Measurements from ENCODE around the gene SART1. TPM values are rescaled to one million over a fixed set of nuclear protein-coding genes. Genes with fewer than 3 reads are reported as not detected.
"Not testable (repeated sequence)": the region's sequence is repeated elsewhere in the genome, so short reads cannot be mapped to it uniquely, and the experiment has no call there.

SART1 gene
- total RNA-seq, 3 donors from 2014 or later, result 55.2 to 68.5 (median 55.9) TPM

GRCh38 chr11:65947133-65947532, 14.4 kb upstream of the SART1 start:
- no peaks in the 10 kb centered on the region for H3K4me1 ChIP-seq
- H3K27me3 ChIP-seq, result peaks cover 0 to 5% of the 10 kb centered on the region in 2 donors
- no peaks in the 10 kb centered on the region for H3K9me3 ChIP-seq
- H3K36me3 ChIP-seq, result no peaks in the 10 kb centered on the region
- H3K4me3 ChIP-seq, result no peak overlapping the region
- no peak for TF ChIP-seq CTCF (IDR thresholded peaks at IDR 0.05)
- TF ChIP-seq POLR2A (IDR thresholded peaks at IDR 0.05), result no peak
- no peak for TF ChIP-seq POLR2AphosphoS5 (IDR thresholded peaks at IDR 0.05)
- DNase-seq (ENCODE audit: low spot score in 2 of 2), result no peak
- intact Hi-C loops (cut with DNase I; ENCODE audit: low total_unique reads), result no loop called here
- no peak overlapping the region for H3K27ac ChIP-seq

- no peak for DNase-seq (ENCODE audit: low spot score in 2 of 2)
Observed at GRCh38 chr11:65947603-65948125, 13.9 kb upstream of the SART1 start.

DNA sequence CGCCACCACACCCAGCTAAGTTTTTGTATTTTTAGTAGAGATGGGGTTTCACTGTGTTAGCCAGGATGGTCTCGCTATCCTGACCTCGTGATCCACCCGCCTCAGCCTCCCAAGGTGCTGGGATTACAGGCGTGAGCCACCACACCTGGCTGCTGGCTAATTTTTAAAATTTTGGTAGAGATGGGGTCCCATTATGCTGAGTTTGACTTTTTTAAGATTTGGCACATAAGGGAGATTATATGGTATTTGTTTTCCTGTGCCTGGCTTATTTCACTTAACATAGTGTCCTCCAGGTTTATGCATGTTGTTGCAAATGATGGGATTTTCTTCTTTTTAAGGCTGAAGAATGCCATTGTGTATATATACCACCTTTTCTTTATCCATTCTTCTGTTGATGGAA, 10.8 kb upstream of the SART1 start:
- H3K36me3 ChIP-seq; H3K27ac ChIP-seq; H3K4me1 ChIP-seq; H3K9me3 ChIP-seq; DNase-seq (ENCODE audit: low spot score in 2 of 2); H3K4me3 ChIP-seq; intact Hi-C loops (cut with DNase I; ENCODE audit: low total_unique reads): not testable (repeated sequence)
- peaks cover 4 to 15% of the 10 kb centered on the region in 2 donors for H3K27me3 ChIP-seq

More at GRCh38 chr11:65947603-65948125, 13.9 kb upstream of the SART1 start:
- intact Hi-C loops (cut with DNase I; ENCODE audit: low total_unique reads), result no loop called here
- Histone ChIP-seq H3K27ac (no peak overlapping the region), H3K4me3 (no peak overlapping the region), H3K27me3 (peaks cover 0 to 5% of the 10 kb centered on the region in 2 donors), H3K4me1 (no peaks in the 10 kb centered on the region), H3K9me3 (no peaks in the 10 kb centered on the region), H3K36me3 (no peaks in the 10 kb centered on the region)
- no peak for TF ChIP-seq POLR2A (IDR thresholded peaks at IDR 0.05)
- no peak for TF ChIP-seq POLR2AphosphoS5 (IDR thresholded peaks at IDR 0.05)
- TF ChIP-seq CTCF (IDR thresholded peaks at IDR 0.05), result no peak

- H3K9me3 ChIP-seq; H3K36me3 ChIP-seq; H3K27ac ChIP-seq; H3K4me3 ChIP-seq; DNase-seq (ENCODE audit: low spot score in 2 of 2); H3K4me1 ChIP-seq; intact Hi-C loops (cut with DNase I; ENCODE audit: low total_unique reads): not testable (repeated sequence)
- peaks cover 4 to 17% of the 10 kb centered on the region in 2 donors for H3K27me3 ChIP-seq
Observed at GRCh38 chr11:65951641-65952040, 9.9 kb upstream of the SART1 start.

- Histone ChIP-seq H3K27ac (no peak overlapping the region), H3K9me3 (no peaks in the 10 kb centered on the region), H3K36me3 (no peaks in the 10 kb centered on the region), H3K4me1 (no peaks in the 10 kb centered on the region), H3K4me3 (no peak overlapping the region), H3K27me3 (peaks cover 4 to 17% of the 10 kb centered on the region in 2 donors)
- TF ChIP-seq POLR2AphosphoS5 (IDR thresholded peaks at IDR 0.05) (no peak), POLR2A (IDR thresholded peaks at IDR 0.05) (no peak), CTCF (IDR thresholded peaks at IDR 0.05) (no peak)
- no peak for DNase-seq (ENCODE audit: low spot score in 2 of 2)
- intact Hi-C loops (cut with DNase I; ENCODE audit: low total_unique reads), result no loop called here
Observed at GRCh38 chr11:65952052-65952521, 9.4 kb upstream of the SART1 start.

DNA sequence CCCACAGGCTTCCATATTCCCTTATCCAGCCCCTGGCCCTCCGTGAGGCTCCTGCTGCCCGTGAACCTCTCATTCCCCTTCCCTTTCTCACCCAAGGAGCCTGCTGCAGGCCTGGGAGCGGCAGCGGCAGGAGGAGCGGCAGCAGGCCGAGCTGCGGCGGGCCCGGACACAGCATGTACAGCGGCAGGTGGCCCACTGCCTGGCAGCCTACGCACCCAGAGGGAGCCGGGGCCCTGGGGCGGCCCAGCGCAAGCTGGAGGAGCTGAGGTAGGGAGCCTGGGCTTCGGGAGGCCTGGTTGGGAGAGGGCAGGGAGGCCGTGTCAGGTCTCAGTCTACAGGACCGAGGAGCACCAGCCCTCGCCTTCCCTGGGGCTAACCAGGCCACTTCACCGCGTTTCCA, 8.1 kb upstream of the SART1 start:
- Histone ChIP-seq H3K36me3 (no peaks in the 10 kb centered on the region), H3K4me3 (no peak overlapping the region), H3K9me3 (no peaks in the 10 kb centered on the region), H3K27ac (no peak overlapping the region), H3K4me1 (no peaks in the 10 kb centered on the region), H3K27me3 (peaks cover 4 to 12% of the 10 kb centered on the region in 2 donors)
- TF ChIP-seq POLR2AphosphoS5 (IDR thresholded peaks at IDR 0.05) (no peak), POLR2A (IDR thresholded peaks at IDR 0.05) (no peak), CTCF (IDR thresholded peaks at IDR 0.05) (no peak)
- DNase-seq (ENCODE audit: low spot score in 2 of 2), result no peak
- intact Hi-C loops (cut with DNase I; ENCODE audit: low total_unique reads), result no loop called here

Measured in breast epithelium (tissue), 4 donors.